Measurements from ENCODE around the gene M1AP.

Gene M1AP

DNA sequence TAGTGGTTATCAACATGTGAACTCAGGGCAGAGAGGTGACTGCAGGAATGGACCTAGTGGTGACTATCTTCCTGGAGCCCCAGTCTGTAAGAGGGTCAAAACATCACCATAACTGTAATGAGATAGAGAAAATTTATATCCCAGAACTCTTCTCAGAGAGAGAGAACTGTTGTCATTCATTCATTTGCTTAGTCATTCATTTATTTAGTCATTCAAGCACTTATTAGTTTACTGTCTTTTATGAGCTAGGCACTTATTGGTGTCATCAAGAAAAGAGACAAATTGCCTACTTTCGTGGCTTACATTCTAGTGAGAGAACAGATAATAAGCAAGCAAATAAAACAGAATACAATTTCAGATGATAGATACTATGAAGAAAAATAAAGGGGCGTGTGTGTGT, 59.5 kb downstream of the M1AP start:
- no peak for DNase-seq

DNA sequence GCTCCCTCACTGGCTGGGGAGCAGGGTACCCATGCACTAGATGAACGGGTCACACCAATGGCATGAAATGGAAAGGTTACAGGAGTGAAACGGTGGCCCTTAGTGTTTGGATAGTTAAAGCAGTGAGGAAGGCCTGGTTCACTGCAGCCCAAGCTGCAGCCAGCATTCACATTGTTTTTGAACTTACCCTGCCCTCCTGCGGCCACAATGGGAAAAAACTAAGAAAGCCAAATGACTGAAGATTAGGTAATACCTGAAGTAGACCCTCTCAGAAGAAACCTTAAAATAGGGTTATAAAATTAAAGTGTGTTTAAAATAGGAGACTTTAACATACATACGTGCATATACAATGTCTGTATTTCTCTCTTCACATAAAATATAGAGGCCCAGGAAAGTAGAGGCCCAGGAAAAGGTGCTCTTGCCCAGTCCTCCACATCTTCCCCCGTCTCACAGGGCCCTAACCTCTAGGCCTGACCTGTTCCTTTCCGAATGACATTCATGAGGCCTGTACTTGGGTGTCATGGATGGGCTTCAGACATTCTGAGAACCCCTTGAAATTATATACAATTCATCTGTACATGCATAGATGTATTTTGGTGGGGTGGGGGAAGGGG, 60.4 kb downstream of the M1AP start:
- DNase-seq, result peak in 4 of 5 donors; percentile 33 to 80 (median 36)

- DNase-seq, result peak in 1 of 5 donors; percentile 73
These were observed 62.5 kb downstream of the M1AP start for GRCh38 chr2:74585406-74586185.

DNA sequence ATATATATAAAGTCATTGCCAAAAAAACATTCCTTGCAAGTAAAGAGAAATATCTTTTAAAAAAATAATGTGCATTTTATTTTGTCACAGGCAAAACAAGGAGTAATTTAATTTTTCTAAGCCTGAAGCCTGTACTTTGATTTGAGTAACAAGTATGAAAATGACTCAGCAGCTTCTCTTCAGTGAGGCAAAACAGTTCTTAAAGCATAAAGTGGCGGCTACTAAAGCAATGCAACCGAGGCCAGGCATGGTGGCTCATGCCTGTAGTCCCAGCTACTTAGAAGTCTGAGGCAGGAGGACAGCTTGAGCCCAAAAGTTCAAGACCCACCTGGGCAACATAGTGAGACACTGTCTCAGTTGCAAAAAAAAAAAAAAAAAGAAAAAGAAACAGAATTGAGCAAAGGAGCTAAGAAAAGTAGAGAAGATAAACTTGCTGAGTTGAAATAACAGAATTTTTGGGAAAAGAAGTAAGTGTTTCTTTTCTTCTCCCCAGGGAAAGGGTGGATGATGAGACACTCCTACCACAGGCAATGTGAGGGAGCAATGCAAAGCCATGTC, 64.0 kb downstream of the M1AP start:
- DNase-seq, result peak in 1 of 5 donors; percentile 84

- no peak for DNase-seq
These were observed 64.6 kb downstream of the M1AP start for GRCh38 chr2:74583504-74583903.

DNA sequence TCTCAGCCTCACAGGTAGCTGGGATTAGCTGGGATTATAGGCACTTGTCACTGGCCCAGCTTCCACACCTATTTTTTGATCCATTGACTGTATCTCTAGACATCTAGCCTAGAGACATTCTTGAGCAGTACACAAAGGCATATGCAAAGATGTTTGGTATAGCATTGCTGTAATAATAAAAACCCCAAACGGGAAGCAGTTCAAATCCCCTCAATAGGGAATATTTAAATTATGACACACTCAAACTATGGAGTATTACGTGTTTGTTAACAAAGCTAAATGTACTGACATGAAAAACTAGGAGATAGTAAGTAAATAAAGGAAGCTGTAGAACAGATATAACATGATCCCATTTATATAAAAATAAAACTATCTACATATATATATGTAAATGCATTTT, 65.9 kb downstream of the M1AP start:
- no peak for DNase-seq

DNA sequence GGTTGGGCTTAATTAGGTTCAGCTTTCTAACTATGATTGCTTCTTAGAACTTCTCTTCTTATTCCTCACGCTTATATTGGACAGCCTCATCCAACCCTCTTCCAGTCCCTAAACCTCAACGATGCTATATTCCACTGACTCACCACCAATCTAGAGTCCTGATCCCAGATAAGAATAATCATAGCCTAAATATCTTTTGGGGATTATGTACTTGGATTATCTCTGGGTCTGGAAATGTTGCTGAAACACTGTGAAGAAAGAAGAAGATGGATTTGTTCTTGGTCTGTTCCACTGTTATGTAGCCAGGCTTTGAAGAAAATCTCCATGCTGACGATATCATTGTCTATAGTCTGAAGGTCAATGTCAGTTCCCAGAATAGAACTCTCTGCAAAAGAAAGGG, 66.7 kb downstream of the M1AP start:
- DNase-seq, result no peak

DNA sequence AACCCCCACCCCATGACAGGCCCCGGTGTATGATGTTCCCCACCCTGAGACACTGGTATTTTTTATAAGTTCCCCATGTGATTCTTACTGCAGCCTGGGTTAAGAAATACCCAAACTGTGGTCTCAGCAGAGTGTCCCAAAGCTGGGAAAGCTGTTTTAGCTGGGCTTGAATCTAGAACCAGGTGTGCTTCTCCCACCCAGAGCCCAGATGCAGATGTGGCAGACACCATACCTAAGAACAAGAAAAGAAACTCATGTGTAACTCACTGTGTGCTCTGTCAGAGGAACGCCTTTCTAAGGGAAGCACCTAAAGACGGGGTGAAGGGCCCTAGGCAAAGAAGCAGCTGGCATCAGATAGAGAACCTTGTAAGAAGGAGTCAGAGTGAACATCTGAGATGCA, 69.7 kb downstream of the M1AP start:
- peak in 1 of 5 donors; percentile 44 for DNase-seq

DNA sequence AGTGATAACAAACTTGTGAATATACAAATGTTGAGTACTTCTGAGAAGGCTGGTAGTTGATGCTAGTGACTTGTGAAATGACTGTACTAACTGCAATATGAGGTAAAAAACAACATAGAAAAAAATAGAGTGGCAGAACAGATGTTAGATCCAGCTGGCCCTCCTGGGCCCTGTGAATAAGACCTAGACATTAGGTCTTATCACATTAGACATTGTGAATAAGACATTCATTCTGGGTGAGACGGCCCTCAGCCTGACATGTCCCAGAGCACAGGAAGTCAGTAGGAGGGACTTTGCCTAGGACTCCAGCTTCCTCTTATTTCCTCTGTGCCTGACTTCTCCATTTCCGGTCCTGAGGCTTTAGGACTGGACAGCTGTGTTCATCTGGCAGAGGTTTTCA, 70.7 kb downstream of the M1AP start:
- DNase-seq, result peak in 1 of 5 donors; percentile 71

- DNase-seq, result no peak
These were observed 71.3 kb downstream of the M1AP start for GRCh38 chr2:74576863-74577229.

DNA sequence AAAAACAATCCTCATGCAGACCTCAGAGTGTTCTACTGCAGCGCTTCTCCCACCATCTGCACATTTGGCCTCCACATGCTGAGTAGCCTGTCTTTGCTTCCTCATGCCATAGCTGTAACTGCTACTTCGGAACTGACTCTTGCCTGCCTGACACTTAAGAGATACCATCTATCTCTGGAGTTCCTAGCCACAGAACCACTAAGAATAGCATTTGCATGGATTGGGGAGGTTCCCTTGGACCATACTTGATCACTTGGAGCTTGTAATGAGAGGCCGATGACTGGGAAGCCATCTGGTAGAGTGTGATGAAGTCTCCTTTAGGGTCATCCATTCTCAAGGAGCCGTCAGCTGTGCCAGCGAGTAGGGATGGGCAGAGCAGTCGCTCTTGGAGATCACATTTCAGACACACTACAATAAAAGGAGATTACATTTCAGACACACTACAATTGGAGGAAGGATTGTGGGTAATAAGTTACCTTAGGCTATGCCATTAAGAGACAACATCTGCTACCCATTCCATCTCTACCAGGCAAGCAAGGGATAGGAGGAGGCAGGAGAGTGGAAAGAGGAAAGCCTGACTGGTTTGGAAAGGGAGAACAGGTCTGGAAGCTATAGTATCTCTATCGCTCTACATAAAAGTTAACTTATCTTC, 71.8 kb downstream of the M1AP start:
- DNase-seq, result no peak

- DNase-seq, result no peak
These were observed 72.8 kb downstream of the M1AP start for GRCh38 chr2:74575320-74575719.

- DNase-seq, result peak in 1 of 5 donors; percentile 80
These were observed 74.2 kb downstream of the M1AP start for GRCh38 chr2:74573747-74574562.

- DNase-seq, result no peak
These were observed 75.8 kb downstream of the M1AP start for GRCh38 chr2:74572178-74572925.

- no peak for DNase-seq
These were observed 77.1 kb downstream of the M1AP start for GRCh38 chr2:74571058-74571457.

DNA sequence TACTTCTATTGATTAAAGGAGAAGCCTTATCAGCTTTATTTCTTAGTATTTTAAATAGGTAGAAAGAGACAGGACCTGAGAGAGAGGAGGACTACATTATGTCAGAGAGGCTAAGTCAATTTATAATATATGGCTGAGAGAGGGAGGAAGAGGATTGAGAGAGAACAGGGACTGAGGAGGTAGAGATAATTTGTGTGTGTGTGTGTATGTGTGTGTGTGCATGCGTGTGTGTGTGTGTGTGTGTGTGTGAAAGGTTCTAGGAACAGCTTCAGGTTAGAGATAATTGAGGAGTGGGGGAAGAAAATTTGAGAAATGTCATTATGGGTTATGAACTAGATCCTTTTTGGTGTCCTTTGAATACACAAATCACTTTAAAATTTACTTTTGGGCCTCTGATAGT, 78.4 kb downstream of the M1AP start:
- DNase-seq, result no peak

- no peak for DNase-seq
These were observed 80.2 kb downstream of the M1AP start for GRCh38 chr2:74567881-74568280.

- no peak for DNase-seq
These were observed 81.4 kb downstream of the M1AP start for GRCh38 chr2:74566754-74567085.

DNA sequence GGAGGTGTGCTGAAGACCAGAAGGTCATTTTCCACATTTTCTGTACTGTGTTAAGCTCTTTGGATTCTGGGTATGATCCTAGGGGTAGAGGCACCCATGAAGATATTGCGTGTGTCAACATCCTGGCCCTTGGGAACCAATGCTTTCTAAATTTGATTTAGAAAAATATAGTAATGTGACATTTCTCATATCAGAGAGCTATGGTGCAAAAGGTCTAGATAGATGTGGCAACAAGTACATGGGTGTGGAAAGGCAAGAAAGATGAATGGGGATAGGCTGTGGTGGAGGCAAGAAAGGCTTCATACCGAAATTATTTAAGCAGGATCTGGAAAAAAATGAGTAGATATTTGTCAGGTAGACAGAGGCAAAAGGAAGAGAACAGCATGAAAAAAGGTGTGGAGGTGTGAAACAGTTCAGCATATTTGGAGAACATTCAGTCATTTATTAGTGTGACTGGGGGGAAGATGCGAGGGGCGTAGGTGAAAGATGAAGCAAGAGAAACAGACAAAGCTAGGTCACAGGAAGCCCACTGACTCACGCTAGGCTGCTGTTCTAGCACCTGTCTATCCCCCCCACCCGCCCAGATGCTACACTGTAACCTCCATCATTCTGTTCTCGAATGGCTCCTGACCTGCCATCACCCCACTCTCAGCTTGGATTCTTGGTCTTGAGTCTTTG, 81.9 kb downstream of the M1AP start:
- DNase-seq, result no peak

DNA sequence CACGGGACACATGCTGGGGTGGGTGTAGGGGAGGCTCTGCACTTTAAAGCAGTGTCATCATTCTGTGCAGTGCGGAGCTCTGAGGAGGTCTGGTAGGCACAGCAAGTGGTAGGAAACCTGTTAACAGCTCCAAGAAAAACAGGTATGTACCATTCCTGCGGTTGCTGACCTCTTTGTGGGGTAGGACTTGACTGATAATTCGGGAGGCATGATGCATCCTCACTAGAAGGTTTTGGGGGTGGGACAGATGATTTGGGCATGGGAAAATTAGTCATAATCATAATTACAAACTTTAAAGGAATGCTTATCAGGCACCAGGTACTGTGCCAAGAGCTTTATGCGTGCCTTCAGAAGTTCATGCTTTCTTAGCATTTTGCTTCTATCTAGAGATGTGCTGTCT, 83.9 kb downstream of the M1AP start:
- no peak for DNase-seq

DNA sequence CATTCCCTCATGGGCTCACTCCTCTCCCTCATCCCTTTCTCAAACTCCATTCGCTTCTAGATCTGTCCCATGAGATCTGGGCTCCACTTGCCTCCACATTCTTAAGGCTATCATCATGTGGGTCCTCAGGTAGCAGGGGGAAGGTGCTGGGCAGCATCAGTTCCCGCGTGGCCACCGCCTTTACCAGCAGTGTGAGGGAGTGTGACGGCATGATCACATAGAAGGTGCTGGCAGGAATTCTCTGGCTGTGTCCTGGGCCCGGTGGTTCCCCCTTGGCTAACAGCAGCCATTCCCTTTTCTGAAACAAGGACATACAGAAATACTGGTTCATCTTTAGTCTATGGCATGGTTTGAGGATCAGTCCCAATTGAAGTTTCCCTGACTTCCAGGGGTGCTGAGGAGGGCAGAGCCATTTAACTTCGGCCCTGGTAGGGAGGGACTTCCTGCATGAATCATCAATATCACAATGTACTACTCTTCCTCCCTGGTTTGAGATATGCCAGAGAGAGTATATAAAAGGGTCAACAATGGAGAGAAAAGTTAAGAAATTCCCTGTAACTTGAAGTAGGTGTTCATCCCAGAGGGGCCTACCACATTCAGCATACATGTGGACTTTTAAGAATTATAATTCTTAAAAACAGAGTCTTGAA, 85.9 kb downstream of the M1AP start:
- DNase-seq, result no peak
